CD4-positive, alpha-beta T cell treated with Interleukin-6 at 100 ng/mL for 8 hours (primary cell): ENCODE data around the gene KLHL29.
"Not testable (repeated sequence)": the region's sequence is repeated elsewhere in the genome, so short reads cannot be mapped to it uniquely, and the experiment has no call there.

Experiments
- DNase-seq: peaks from one replicate; pipeline ENCODE4 v3.0.0-alpha.2; 2020; ENCODE audit warnings: mixed read lengths, low spot score

The KLHL29 gene

GRCh38 chr2:23367760-23368159, 17.2 kb upstream of the KLHL29 start:
- no peak for DNase-seq

- DNase-seq, result no peak
Observed at GRCh38 chr2:23373666-23374065, 11.3 kb upstream of the KLHL29 start.

GRCh38 chr2:23375448-23375847, 9.5 kb upstream of the KLHL29 start:
- no peak for DNase-seq

- DNase-seq, result no peak
Observed at GRCh38 chr2:23376075-23376474, 8.9 kb upstream of the KLHL29 start.

GRCh38 chr2:23376972-23377371, 8.0 kb upstream of the KLHL29 start:
- no peak for DNase-seq

- no peak for DNase-seq
Observed at GRCh38 chr2:23377771-23378170, 7.2 kb upstream of the KLHL29 start.

- DNase-seq, result no peak
Observed at GRCh38 chr2:23378496-23378895, 6.5 kb upstream of the KLHL29 start.

- DNase-seq, result no peak
Observed at GRCh38 chr2:23379220-23379695, 5.7 kb upstream of the KLHL29 start.

GRCh38 chr2:23380562-23381065, 4.4 kb upstream of the KLHL29 start:
- DNase-seq, result peak; percentile 18

- DNase-seq, result no peak
Observed at GRCh38 chr2:23381084-23381483, 3.9 kb upstream of the KLHL29 start.

GRCh38 chr2:23381485-23381884, 3.5 kb upstream of the KLHL29 start:
- DNase-seq, result no peak

GRCh38 chr2:23383100-23383499, 1.9 kb upstream of the KLHL29 start:
- no peak for DNase-seq

GRCh38 chr2:23385351-23385747, 370 bp downstream of the KLHL29 start:
- DNase-seq, result no peak

GRCh38 chr2:23385748-23386338, 864 bp downstream of the KLHL29 start:
- no peak for DNase-seq

- DNase-seq, result no peak
Observed at GRCh38 chr2:23386339-23387220, 1.6 kb downstream of the KLHL29 start.

GRCh38 chr2:23387221-23387550, 2.2 kb downstream of the KLHL29 start:
- DNase-seq, result no peak

- no peak for DNase-seq
Observed at GRCh38 chr2:23387845-23388244, 2.9 kb downstream of the KLHL29 start.

GRCh38 chr2:23388294-23388693, 3.3 kb downstream of the KLHL29 start:
- no peak for DNase-seq

- DNase-seq, result no peak
Observed at GRCh38 chr2:23388756-23389514, 4.0 kb downstream of the KLHL29 start.

- DNase-seq, result no peak
Observed at GRCh38 chr2:23390152-23390551, 5.2 kb downstream of the KLHL29 start.

- not testable (repeated sequence) for DNase-seq
Observed at GRCh38 chr2:23391237-23391736, 6.3 kb downstream of the KLHL29 start.

- no peak for DNase-seq
Observed at GRCh38 chr2:23393722-23394121, 8.7 kb downstream of the KLHL29 start.
